Raji (cell line): ENCODE results near the gene EXOSC5.

Source experiments
- POLR2A ChIP-seq: IDR thresholded peaks from 2 replicates; pipeline ENCODE4 v1.6.1; 2011; ENCODE audit warnings: low read depth, low read length, control low read depth; ENCODE audit not compliant: insufficient read depth

The EXOSC5 gene

DNA sequence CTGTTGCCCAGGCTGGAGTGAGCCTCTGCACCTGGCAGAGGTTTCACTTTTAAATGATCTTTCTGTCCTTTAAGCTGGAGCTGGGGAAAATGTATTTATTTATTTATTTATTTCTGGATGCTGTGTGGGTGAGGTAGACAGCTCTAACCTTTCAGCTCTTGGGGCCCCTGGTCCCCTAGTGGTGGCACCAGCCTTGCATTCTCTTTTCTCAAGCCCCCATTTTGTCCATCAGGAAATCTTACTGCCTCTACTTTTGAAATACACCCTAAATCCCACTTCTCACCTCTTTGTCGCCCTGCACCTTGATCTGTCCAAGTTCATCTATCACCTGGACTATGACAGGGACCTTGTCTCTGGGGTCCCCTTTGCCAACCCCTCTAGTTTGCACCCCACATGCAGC is 31.1 kb downstream of the EXOSC5 start:
- TF ChIP-seq POLR2A = no peak

DNA sequence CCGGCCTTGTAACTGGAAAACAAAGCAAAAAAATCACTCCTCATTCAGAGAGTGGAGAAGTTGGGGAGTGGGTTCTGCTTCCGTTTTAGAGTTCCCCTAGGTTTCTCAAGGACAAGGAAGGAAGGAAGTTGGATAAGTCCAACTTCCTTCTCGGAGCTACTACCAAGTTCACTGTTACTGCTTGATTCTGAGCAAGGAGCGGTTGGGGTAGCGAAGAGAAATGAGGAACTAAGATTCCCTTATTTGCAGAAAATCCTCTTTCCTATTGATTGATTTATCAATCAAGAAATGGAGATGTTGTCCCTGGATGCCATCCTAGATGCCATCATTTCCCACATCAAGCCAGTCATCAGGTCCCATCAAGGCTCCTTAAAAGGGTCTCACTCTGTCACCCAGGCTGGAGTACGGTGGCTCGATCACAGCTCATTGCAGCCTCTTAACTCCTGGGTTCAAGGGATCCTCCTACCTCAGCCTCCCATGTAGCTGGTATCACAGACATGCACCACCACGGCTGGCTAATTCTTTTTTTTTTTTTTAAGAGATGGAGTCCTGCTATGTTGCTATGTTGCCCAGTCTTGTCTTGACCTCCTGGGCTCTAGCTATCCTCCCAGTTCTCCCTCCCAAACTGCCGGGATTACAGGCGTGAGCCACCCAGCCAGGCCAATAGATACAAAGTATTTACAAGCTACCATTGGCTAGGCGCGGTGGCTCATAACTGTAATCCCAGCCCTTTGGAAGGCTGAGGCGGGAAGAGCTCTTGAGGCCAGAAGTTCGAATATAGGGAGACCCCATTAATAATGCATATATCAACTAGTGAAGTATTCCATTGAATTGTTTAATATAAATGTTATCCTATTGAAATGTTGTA is 32.4 kb downstream of the EXOSC5 start:
- no peak for TF ChIP-seq POLR2A

DNA sequence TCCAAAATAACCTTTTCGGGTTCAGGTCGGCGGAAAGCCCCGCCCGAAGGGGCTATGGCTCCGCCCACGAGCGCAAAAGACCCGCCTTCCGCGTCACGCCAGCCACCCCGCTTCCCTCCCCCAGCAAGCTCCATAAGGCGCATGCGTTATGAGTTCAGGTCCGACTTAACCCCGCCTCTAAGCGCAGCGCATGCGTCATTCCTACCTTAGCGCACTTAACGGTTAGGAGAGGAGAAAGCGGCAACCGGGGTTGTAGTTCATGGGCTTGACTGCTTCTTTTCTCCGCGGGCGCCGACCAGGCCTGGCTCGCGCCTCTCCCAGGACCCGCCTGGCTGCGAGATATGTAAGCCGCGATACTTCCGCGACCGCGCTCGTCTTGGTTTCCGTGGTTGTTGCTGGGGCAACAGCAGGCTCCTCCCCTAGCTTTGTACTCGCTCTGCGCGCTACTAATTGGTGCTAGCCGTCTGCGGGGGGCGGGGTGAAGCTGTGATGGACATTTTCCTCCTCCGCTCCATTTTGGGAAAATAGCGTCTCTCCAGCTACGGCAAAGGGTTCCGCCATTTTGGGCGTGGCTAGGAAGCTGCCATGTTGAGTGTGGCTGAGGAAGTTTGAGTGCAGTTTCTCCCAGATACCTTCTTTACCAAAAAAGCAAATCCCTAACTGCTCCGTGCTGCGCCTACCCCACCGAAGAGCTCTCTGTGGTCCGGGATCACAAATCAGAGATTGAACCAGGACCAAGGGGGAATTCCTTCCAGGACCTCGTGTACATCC is 33.2 kb downstream of the EXOSC5 start, which contains the start of gene B9D2:
Gene B9D2 (minus strand): TSS at position 397 of the 771 bp plus-strand sequence. CDS start 630 bp downstream, outside the sequence.
- peak; percentile 82 for TF ChIP-seq POLR2A

DNA sequence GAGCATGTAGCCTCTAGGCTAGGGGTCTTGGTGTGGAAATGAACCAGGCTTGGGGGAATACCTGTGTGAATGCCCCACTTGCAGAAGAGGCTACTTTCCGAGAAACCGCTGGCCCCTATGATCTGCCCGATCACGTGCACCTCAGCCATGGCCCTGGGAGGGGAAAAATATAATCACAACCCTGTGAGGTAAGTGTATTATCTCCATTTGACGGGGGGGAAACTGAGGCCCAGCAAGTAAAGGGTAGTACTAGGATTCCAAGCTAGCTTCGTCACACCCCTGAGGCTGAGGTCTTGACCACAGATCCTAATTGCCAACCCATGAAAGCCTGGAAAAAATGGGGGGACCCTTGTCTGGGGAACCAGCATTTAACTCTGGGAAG is 33.8 kb downstream of the EXOSC5 start:
- no peak for TF ChIP-seq POLR2A

DNA sequence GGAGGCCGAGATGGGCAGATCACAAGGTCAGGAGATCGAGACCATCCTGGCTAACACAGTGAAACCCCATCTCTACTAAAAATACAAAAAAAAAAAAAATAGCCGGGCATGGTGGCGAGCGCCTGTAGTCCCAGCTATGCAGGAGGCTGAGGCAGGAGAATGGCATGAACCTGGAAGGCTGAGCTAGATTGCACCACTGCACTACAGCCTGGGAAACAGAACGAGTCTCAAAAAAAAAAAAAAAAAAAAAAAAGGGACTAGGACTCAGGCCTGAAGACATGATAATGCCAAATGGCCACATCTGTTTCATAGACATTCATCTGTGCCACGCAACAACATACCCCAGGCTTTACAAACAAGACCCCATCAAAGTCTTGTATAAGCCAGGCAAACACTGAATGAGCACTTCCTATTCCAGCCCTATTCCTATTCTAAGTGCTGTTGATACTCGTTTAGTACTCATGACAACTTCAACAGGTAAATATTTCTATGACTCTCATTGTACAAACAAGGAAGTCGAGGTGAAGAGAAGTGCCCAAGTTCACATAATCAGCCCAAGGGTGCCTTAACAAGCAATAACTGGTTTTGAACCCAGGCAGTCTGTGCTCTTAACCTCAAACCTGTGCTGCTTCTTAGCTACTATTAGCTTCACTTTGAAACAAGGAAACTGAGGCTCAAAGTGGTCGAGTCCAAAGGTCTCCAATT is 34.9 kb downstream of the EXOSC5 start:
- no peak for TF ChIP-seq POLR2A

DNA sequence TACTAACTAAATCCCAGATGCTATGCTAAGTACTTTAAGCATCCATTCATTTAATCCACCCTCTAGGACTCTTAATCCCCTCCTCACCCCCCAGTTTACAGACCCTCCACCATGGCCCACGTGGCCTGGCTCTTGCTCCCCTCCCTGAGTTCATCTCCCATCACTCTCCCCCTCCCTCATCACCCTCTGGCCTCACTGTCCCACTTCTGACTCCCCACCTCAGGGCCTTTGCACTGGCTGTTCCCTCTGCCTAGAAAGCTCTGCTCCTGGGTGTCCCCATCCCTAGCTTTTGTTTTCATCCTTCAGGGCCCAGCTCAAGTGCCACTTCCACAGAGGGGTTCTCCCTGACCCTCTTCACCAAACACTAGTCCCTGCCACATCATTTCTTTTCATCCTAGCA is 37.4 kb downstream of the EXOSC5 start:
- no peak for TF ChIP-seq POLR2A

DNA sequence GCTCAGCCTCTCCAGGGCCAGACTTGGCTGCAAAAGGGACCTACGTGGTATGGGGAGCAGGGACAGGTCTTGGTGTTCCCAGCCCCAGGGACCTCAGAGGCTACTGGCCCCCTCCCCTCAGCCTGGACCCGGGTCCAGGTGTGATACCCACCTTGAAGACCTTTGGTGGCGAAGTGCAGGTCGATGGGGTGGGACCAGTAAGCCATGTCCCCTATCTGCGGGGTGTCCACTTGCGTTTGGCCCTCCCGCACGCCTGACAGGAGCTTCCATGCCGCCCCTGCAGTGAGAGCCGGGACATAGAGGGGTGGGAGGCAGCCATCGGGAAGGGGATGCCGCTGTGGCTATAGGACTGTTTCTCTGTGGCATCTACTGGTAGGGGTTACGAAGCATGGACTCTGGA is 39.4 kb downstream of the EXOSC5 start:
- no peak; the same call in 1 of the 2 replicates for TF ChIP-seq POLR2A

DNA sequence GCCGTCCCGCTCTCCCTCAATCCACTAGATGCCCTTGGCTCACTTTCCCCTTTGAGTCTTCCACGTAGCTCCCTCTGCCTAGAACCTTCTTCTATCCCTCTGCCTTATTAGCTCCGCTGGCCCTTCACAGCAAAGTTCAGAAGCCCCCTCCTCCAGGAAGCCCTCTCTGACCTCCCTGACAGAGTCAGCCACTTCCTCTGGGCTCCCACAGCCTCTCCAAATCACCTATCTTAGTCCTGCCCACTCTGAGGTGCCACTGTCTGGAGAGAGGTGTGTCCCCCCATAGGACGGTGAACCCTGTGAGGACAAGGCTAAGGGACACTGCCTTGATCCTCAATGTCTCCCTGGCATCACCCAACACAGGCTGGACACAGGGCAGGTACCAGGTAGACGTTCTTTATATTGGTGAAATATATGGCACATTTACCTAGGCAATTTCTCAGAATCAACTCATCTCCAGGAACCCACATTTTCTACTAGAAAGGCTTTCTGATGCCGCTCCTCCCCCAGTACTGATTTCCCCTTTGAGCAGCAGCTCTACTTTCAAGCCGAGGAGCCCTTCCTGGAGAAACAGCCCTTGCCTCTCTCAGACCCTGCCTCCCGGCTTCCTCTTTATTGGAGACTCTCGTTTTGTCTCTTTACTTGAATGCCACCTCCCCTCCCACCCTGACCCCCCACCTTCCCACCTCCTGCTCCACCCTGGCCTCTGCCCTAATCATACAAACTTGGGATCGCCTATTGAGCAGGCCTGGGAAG is 40.0 kb downstream of the EXOSC5 start:
- TF ChIP-seq POLR2A = no peak; the same call in 1 of the 2 replicates

DNA sequence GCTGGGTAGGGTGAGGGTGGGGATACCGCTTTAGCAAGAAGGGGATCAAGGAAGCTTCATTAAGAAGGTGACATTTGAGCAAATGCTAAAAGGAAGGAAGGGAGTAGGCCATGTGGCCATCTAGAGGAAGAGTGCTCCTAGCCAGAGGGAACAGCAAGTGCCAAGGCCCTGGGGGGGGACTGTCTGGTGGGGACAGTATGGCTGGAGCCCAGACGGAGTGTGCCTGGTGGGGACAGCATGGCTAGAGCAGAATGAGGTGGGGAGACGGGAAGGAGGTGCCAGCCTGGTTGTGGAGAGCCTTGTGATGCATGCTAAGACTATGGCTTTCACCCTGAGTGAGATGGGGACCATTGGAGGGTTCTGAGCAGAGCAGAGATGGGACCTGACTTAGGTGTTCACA is 41.4 kb downstream of the EXOSC5 start:
- TF ChIP-seq POLR2A = no peak

DNA sequence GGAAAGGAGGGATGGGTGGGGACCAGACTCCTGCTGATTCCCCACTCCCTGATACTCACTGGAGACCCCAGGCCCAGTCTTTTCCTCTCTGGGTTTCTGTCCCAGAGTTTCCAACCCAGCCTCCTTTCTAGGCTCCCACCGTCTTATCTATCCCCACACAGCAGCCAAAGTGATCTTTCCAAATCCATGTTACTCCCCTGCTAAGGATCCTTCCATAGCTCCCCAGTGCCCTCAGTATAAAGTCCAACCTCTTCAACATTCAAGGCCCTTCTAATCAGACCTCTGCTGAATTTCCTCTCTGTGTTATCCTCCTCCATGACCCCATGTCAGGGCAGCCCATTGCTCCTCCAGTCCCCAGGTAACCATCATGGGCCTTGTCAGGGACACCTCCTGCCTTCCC is 42.1 kb downstream of the EXOSC5 start:
- TF ChIP-seq POLR2A = no peak

DNA sequence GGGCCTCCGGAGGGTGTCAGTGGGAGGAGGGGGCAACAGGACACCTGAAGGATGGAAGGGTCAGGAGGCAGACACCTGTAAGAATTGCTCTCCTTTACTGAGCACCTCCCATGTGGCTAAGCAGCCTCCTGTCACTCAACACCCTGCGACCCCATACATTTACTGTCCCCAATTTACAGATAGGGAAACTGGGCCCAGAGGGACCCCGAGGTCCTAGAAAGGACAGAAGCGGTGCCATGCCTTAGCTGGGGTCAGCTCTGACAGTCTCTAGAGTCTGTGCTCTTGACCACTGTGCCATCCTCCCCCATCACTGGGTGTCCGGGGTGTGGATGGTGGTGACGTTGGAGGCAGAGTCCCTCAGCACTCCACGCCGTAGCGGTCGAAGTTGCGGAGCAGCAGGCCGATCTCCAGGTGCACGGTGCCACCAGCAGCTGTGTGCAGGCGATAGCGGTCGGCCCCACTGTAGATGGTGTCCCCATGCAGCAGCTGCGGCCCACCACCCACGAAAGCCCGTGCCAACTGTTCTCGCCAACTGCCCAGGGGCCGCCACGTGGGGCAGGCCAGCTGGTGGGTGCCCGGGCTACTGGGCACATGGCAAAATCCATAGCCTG is 42.7 kb downstream of the EXOSC5 start:
- TF ChIP-seq POLR2A = no peak

DNA sequence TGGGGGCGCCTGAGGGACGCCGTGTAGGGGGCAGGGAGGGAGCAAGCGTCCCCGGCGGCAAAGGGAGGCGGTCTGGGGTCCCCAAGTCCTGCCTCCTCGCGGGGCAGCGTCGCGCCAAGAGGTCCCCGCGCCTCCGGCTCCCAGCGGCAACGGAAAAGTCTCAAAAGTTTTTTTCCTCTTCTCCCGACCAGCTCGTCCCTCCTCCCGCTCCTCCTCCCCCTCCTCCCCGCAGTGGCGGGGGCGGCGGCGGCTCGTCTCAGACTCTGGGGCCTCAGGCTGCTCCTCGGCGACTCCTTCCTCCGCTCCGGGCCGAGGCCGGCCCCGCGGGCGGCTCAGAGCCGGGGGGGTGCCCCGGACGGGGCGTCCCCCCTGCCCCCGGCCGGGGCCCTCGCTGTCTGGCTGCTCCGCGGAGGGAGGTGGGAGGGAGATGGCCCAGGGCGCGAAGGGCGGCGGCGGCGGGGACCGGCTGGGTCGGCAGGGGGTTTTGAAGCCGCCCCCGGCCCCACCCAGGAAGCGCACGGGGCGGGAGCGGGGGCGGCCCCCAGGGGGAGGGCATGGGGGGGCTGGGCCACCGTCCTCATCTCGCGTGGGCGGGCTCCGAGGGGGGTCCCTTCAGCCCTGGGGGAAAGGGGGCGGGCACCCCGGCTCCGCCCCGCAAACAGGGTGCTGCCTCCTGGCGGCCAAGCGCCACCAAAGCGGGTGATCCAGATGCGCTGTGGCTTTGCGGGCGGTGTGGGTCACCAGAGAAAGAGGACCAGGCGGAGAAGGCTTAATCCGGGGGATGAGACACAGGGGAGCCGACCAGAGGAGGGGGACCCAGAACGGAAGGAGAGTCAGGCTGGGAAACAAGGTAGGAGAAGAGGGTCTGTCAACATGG is 43.5 kb downstream of the EXOSC5 start, which contains the start of gene TGFB1:
Gene TGFB1 (minus strand): TSS at position 457 of the 877 bp plus-strand sequence. CDS start 878 bp downstream, outside the sequence.
- peak; percentile 79 for TF ChIP-seq POLR2A
